ENCODE measurements around the gene RFWD3.

- TF ChIP-seq CTCF (IDR thresholded peaks at IDR 0.05; ENCODE audit: control extremely low read depth in 1 of 3, insufficient read depth in 1 of 3, low read depth in 1 of 3, low read length in 3 of 3) (no peak), RNF2 (IDR thresholded peaks at IDR 0.05; ENCODE audit: borderline replicate concordance, low read depth, low read length, missing control alignments, poor library complexity, severe bottlenecking) (no peak), SP1 (IDR thresholded peaks at IDR 0.05; ENCODE audit: low read depth, low read length) (no peak), POLR2AphosphoS5 (IDR thresholded peaks at IDR 0.05; ENCODE audit: low read depth, low read length) (no peak)
These were observed 83.7 kb downstream of the RFWD3 start for GRCh38 chr16:74582970-74583369.

Measured in H1 (cell line).